HL-60 (cell line): Measurements from ENCODE around the gene CIT.

Source experiments
- CTCF ChIP-seq: IDR thresholded peaks from one replicate; pipeline ENCODE4 v1.5.1; 2011; ENCODE audit warnings: low read length, control low read depth, inconsistent platforms; ENCODE audit not compliant: insufficient read depth
- POLR2AphosphoS5 ChIP-seq: IDR thresholded peaks from 2 replicates; pipeline ENCODE4 v1.6.1; 2012; ENCODE audit warnings: low read depth

GRCh38 chr12:119817546-119818343 lies 59.4 kb downstream of the CIT start:
- no peak for TF ChIP-seq CTCF
- no peak for TF ChIP-seq POLR2AphosphoS5
